GM19438 (cell line): ENCODE results near the gene ECHS1.
A peak's percentile ranks its signal among the peaks of the same experiment; 100 is the strongest.
"Not testable (repeated sequence)": the region's sequence is repeated elsewhere in the genome, so short reads cannot be mapped to it uniquely, and the experiment has no call there.

Source experiments
- ATAC-seq: cut with Tn5 transposase; IDR thresholded peaks from one replicate; pipeline ENCODE4 v1.9.1; 2021; ENCODE audit warnings: low read depth; ENCODE audit not compliant: unreplicated experiment

ECHS1 gene

DNA sequence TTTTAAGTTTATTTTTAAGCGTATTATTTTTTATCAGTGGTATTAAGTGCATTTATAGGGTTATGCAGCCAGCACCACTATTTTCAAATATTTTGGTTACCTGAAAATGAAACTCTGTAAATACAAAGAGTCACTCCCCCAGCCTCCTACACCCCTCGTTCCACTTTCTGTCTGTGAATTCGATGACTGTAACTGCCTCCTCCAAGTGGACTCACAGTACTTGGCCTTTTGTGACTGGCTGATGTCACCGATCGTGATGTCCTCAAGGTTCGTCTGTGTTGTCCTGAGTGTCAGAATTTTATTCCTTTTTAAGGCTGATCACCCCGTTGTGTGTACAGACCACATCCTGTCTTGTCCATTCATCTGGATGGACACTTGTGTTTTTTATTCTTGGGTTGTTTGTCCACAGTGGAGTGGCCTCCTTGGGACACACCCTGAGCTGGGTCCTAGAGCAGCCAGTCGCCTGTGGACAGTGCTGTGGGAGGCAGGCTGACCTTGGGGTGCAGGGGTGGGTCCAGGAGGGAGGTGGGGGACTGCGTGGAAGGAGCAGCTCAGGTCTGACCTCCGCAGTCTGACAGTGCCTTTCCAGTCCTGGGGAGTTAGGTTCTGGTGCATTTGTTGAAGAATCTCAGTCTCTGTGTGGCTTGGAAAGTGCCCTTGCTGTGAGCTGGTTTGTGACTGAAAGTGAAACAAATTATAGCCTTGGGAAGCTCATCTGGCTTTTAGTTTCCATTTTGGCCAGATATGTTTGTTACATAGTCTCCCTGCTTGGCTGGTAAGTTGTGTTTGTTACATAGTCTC is 27.7 kb upstream of the ECHS1 start:
- peak; percentile 76 for ATAC-seq

DNA sequence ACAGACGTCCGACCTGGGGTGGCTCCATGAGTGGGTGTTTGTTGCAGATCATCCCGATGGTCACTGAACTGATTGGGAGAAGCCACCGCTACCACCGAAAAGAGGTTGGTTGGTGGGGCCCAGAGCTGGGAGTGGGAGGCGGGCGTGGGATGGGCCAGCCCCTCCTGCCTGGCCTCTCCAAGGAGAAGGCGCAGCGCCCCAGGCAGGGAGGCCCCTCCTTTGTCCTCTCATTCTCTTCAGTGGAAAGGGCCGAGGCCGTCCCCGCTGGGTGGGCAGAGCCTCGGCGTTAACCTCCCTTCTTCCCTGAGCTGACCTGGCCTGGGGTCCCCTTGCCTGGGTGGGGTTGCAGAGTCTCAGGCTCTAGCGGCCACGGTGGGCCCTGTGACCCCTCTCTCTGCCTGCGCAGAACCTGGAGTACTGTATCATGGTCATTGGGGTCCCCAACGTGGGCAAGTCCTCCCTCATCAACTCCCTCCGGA is 26.0 kb upstream of the ECHS1 start:
- no peak for ATAC-seq

DNA sequence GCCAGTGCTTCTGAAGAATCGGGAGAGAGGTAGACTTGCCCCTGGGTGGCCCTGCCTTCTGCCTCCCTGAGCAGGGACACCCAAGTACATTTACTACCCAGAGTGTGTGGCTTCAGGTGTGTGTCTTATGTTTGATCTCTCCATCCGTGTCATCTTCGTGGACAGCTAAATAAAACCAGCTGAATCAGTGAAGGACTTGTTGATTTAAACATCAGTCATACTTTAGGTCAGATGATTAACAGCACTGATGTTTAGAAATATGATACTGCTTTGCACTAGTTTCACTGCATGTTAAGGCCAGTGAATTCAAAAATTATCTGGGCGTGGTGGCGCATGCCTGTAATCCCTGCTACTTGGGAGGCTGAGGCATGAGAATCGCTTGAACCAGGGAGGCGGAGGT is 24.8 kb upstream of the ECHS1 start:
- ATAC-seq: no peak

DNA sequence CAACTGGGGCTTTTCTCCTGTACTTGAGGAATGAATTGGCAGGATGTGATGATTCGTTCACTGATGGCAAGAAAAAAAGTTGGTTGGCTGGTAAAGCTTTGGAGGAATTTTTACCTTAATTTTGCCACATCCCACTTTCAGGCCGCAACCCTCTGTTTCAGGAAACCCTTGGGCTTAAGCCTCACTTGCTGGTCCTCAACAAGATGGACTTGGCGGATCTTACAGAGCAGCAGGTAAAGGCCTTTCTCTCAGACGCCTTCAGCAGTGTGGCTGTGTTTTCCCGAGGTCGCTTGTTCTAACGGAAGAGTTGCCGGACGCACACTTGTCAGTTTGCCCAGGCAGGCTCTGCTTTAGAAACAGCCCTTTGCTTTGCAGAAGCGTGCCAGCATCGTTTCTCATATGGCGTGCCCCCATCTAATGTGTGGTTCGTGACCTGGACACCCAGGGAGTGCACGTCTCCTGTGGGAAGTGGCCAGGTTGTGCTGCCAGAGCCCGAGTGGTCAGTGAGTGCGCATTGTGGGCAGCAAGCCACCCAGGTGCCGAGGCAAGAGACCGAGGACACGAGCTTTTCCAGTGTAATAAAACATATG is 23.0 kb upstream of the ECHS1 start:
- ATAC-seq: no peak

DNA sequence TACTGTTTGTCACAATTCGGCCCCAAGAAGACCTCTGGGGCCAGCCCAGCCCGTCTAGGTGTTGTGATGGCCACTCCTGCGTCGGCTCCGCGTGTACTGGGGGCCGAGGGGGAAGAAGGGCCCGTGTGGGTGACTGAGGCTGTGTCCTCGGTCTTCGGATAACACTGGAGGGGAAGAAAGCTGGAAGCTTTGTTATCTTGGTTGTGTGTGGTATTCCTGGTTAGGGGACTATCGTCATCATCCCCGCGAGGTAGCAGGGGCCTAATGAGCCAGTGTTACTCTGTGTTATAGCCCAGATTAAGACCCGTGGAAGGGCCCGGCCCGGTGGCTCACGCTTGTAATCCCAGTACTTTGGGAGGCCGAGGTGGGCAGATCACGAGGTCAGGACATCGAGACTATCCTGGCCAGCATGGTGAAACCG is 21.7 kb upstream of the ECHS1 start:
- no peak for ATAC-seq

DNA sequence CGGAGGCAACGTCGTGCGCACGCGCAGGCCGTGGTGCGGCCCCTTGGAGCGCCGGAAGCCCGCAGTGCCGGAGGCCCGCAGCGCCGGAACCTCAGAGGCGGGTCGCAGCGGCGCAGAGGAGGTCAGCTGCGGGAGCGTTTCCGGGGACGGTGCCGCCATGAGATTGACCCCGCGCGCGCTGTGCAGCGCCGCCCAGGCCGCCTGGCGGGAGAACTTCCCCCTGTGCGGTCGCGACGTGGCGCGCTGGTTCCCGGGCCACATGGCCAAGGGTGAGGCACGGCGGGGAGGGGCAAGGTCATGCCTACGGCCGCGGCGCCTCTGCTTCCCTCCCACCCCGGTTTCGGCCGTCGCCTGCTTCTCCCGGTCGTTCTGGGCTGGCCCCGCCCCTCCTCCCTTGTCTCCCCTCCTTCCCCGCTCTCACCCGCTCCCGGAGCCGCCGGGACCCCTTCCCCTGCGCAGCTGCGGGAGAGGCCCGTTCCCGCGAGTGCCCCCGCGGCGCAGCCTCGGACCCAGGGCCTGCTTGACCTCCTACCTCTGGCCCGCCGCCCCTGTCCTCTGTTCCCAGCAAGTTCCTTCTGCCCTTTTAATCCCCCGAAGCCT is 21.0 kb upstream of the ECHS1 start, which contains the start of gene MTG1:
Gene MTG1, plus strand, starts transcription at position 94 of the 600 bp plus-strand sequence. Its CDS starts 64 bp downstream, at position 158.
- ATAC-seq: peak; percentile 63

DNA sequence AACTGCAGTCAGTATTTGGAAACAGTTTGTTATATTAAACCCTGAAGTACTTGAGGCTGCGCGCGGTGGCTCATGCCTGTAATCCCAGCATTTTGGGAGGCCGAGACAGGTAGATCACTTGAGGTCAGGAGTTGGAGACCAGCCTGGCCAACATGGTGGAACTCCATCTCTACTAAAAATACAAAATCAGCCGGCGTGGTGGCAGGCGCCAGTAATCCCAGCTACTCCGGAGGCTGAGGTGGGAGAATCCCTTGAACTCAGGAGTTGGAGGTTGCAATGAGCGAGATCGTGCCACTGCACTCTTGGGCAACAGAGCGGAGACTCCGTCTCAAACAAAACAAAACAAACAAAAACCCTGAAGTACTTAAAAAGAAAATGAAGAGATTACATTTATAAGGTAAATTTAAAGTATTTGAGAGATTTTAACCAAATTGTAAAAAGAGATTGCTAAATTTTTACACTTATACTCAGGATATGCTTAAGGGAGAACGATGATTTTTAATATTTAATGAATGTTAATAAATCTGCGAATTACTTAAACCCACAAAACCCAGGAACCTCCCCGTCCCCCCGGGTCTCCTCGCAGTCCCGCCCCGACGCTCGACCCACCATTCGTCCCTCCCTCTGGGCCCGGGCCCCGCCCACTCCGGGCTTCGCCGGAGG is 20.4 kb upstream of the ECHS1 start:
- no peak for ATAC-seq

DNA sequence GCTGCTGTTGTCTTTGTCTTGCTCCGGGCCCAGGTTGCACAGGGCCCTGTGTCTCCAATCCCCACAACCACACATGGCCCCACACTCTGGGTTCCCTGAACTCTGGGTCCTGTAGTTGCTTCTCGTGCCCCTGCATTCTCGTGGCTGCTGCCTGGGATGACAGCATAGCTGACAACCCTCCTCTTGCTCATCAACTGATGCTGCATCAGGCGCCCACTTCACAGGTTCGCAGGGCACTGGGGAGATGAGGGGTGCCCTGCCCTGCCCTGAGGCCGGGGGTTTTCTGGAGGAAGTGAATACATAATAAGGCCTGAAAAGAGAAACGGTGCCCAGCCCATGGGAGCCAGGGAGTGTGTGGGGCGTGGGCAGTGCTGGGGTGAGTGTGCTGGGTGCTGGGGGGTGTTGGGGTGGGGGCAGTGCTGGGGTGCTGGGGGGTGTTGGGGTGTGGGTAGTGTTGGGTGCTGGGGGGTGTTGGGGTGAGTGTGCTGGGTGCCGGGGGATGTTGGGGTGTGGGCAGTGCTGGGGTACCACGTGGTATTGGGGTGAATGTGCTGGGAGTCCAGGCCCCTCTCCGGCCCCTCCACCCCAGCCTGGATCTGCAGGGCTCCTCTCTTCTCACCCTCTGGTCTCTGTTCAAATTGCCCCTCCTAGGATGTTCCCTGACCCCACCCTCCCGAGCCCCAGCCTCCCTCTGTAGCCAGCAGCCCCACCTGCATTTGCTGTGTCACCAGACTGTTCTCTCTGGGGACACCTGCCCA is 18.8 kb upstream of the ECHS1 start:
- no peak for ATAC-seq

DNA sequence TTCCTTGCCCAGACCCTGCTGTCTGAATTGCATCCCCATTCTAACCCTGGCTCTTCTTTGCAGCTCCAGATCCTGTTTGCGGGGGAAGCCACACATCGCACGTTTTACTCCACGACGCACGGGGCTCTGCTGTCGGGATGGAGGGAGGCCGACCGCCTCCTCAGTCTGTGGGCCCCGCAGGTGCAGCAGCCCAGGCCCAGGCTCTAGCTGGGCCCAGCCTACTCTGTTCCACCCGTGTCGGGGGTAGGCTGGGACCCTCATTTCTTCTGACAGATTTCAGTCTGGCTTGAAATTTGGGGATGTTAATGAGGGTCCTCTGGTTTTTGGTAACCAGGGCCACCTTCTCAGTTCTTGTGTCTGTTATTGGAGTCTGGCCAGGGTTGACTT is 18.1 kb upstream of the ECHS1 start:
- no peak for ATAC-seq

DNA sequence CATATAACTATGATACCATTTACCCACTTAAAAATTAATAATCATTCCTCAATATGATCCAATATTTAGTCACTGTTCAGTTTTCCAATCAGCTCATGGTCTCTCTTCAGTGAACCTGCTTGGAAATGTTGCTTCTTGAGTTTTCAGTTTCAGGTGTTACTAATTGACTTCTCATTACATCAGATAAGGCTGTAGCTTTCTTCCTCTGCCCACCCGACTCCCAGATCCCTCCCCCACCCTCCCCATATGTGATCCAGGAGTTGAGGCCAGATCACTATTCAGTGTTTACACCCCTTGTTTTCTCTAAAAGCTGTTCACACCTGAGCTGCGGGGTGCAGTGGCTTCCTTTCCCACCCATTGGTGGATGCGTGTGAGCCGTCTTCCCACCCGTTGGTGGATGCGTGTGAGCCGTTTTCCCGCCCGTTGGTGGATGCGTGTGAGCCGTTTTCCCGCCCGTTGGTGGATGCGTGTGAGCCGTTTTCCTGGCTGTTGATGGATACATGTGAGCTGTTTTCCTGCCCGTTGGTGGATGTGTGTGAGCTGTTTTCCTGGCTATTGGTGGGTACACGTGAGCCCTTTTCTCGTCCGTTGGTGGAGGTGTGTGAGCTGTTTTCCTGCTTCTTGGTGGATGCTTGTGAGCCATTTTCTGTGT is 17.6 kb upstream of the ECHS1 start:
- no peak for ATAC-seq

DNA sequence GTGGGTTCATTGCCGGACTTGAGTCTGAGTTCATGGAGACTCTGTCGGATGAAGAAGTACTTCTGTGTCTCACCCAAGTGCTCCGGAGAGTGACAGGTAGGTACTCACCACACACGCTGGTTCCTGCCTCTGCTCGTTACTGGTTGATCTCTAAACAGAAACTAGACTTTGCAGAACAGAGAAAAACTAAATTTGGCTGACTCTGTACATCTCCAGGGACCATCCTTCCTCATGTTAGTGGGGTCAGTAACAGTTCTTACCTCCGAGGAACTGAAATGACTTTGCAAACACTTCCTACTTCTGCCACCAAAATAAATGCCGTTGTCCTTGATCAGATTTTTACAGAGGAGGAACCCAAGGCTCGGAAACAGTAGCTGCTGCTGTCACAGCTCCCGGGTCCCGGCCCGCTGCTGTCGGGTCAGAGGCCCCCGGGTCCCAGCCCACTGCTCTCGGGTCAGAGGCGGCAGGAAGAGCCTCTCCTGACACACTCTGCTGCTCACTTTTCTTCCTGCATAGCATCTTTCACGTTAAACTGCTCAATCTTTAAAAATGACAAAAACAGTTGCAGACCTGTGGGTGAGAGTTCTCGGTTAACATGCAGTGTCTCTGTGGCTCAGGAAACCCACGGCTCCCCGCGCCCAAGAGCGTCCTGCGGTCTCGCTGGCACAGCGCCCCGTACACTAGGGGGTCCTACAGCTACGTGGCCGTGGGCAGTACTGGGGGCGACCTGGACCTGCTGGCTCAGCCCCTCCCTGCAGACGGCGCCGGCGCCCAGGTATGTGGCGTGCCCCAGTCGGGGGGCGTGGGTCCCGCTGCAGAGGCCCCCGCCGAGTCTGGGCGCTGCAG is 16.0 kb upstream of the ECHS1 start:
- ATAC-seq: peak; percentile 78

DNA sequence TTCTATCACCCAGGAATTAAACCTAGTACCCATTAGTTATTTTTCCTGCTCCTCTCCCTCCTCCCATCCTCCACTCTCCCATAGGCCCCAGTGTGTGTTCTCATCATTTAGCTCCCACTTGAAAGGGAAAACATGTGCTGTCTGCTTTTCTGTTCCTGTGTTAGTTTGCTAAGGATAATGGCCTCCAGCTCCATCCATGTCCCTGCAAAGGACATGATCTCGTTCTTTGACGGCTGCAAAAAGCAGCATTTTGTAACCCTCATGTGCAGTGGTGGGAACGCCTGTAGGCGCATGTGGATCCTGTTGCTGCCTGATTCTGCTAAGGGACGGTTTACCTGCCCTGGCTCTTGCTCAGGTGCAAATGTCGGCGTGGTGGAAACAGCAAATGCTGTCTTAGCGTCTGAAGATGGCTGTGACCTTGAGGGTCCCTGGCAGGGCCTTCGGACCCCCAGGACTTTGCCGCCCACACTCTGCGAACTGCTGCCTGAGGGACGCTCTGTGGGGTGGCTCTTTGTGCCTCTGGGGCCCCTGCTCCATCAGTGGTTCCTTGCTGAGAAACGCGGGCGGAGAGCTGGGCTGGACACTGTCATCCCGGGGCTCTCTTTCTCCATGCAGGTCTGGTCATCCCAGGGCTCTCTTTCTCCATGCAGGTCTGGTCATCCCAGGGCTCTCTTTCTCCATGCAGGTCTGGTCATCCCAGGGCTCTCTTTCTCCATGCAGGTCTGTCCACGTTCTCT is 15.2 kb upstream of the ECHS1 start:
- peak; percentile 1 for ATAC-seq

DNA sequence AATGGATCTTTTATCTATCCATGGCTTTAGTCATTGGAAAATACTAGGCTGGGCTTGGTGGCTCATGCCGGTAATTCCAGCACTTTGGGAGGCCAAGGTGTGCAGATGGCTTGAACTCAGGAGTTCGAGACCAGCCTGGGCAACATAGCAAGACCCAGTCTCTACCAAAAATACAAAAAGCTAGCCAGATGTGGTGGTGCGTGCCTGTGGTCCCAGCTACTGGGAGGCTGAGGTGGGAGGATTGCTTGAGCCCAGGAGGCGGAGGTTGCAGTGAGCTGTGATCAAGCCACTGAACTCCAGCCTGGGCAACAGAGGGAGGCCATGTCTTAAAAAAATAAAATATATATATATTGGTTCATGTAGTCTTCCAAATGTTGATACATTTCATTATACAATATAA is 13.8 kb upstream of the ECHS1 start:
- not testable (repeated sequence) for ATAC-seq

DNA sequence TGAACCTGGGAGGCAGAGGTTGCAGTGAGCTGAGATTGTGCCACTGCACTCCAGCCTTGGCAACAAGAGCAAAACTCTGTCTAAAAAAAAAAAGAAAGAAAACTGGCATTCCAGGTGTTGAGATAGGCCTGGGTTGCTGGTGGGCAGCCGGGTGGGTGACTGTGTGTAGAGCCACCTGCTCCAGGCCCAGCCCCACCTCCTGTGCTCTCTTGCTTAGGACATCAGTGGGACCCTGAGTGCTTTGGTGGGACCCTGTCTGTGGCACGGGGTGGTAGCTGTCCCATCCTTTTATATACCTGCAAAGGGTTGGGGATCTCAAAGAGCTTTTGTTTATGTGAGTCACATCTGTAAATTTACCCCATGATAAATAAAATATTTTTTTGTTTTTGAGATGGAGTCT is 12.1 kb upstream of the ECHS1 start:
- no peak for ATAC-seq

DNA sequence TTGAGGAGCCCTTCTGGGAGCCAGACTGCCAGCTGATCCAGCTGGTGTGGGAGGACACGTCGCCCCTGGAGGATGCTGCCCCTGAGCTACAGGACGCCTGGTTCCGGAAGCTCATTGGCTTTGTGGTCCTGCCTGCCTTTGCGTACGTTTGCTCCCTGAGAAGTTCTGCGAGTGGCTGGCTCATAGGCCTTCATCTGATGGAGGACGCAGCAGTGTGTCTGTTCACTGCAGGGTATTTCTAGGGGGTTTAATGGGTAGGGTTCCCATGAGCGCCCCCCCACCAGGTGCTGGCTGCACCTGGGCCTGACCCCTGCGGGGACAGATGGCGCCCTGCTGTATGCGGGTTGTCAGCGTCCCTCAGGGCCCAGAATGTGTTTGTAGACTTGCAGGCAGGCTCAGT is 10.9 kb upstream of the ECHS1 start:
- ATAC-seq: no peak

DNA sequence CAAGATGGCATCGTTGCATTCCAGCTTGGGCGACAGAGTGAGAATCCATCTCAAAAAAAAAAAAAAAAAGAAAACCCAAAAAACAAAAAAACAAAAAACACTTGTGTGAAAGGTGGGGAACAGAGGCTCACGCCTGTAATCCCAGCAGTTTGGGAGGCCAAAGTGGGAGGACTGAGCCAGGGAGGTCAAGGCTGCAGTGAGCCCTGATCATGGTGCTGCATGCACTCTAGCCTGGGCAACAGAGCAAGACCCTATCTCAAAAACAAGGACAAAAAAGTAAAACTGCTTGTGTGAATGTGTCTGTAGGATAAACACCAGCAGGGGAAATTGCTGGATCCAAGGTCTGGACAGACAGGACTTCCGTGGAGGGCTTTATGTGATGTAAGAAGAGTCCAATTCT is 10.4 kb upstream of the ECHS1 start:
- ATAC-seq: no peak

DNA sequence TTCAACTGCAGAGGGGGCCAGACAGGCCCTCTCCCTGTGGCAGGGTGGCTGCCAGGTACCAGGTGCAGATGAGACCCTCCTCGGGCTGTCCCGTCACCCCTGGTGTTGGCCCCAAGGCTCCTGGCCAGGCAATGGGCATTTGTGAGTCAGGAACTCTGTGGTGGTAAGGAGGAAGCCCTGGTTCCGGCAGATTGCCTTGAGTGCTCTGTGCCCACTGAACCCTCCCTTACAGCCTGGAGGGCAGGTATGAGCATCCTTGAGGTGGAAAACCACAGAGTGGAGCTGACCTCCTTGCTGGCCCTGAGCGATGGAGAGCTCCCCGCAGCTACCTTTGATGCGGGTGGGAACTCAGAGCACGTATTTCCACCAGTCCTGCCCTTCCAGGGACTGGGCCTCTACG is 7.9 kb upstream of the ECHS1 start:
- no peak for ATAC-seq
